ENCODE measurements around the gene SLC9C1. TPM values are rescaled to one million over a fixed set of nuclear protein-coding genes. Genes with fewer than 3 reads are reported as not detected.

Gene SLC9C1
- total RNA-seq, 1 donor from 2014 or later: not detected

GRCh38 chr3:112134335-112135124 lies 159.5 kb downstream of the SLC9C1 start:
- H3K36me3 Mint-ChIP-seq (ENCODE audit: unreplicated experiment): no peaks in the 10 kb centered on the region
- no peaks in the 10 kb centered on the region for H3K27me3 Mint-ChIP-seq (ENCODE audit: unreplicated experiment)
- TF ChIP-seq, protein P1, sequence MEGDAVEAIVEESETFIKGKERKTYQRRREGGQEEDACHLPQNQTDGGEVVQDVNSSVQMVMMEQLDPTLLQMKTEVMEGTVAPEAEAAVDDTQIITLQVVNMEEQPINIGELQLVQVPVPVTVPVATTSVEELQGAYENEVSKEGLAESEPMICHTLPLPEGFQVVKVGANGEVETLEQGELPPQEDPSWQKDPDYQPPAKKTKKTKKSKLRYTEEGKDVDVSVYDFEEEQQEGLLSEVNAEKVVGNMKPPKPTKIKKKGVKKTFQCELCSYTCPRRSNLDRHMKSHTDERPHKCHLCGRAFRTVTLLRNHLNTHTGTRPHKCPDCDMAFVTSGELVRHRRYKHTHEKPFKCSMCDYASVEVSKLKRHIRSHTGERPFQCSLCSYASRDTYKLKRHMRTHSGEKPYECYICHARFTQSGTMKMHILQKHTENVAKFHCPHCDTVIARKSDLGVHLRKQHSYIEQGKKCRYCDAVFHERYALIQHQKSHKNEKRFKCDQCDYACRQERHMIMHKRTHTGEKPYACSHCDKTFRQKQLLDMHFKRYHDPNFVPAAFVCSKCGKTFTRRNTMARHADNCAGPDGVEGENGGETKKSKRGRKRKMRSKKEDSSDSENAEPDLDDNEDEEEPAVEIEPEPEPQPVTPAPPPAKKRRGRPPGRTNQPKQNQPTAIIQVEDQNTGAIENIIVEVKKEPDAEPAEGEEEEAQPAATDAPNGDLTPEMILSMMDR (IDR thresholded peaks at IDR 0.05; ENCODE audit: partially characterized antibody, unreplicated experiment): no peak
- DNase-seq: no peak
- H3K4me3 Mint-ChIP-seq (ENCODE audit: unreplicated experiment): no peak overlapping the region
- peaks cover 2% of the 10 kb centered on the region for H3K4me1 Mint-ChIP-seq (ENCODE audit: low read depth, unreplicated experiment)
- no peaks in the 10 kb centered on the region for H3K9me3 Mint-ChIP-seq (ENCODE audit: unreplicated experiment)
- H3K27ac Mint-ChIP-seq (ENCODE audit: unreplicated experiment): no peak overlapping the region

GRCh38 chr3:112133626-112134334 lies 160.2 kb downstream of the SLC9C1 start:
- Mint-ChIP-seq H3K36me3 (ENCODE audit: unreplicated experiment) (no peaks in the 10 kb centered on the region), H3K4me1 (ENCODE audit: low read depth, unreplicated experiment) (peaks cover 2% of the 10 kb centered on the region), H3K9me3 (ENCODE audit: unreplicated experiment) (no peaks in the 10 kb centered on the region), H3K27me3 (ENCODE audit: unreplicated experiment) (no peaks in the 10 kb centered on the region), H3K27ac (ENCODE audit: unreplicated experiment) (no peak overlapping the region), H3K4me3 (ENCODE audit: unreplicated experiment) (no peak overlapping the region)
- TF ChIP-seq, protein P1 (IDR thresholded peaks at IDR 0.05; ENCODE audit: partially characterized antibody, unreplicated experiment): no peak
- DNase-seq: no peak

- TF ChIP-seq, protein P1 (IDR thresholded peaks at IDR 0.05; ENCODE audit: partially characterized antibody, unreplicated experiment): no peak
- Mint-ChIP-seq H3K27ac (ENCODE audit: unreplicated experiment) (no peak within 1 kb of the TSS), H3K4me3 (ENCODE audit: unreplicated experiment) (no peak within 1 kb of the TSS), H3K36me3 (ENCODE audit: unreplicated experiment) (no peaks in the 10 kb centered on the region), H3K9me3 (ENCODE audit: unreplicated experiment) (no peaks in the 10 kb centered on the region), H3K4me1 (ENCODE audit: low read depth, unreplicated experiment) (peaks cover 2% of the 10 kb centered on the region), H3K27me3 (ENCODE audit: unreplicated experiment) (no peaks in the 10 kb centered on the region)
- no peak for DNase-seq
Measured at GRCh38 chr3:112132975-112133448, 161.0 kb downstream of the SLC9C1 start, which contains the start of gene GCSAM. Gene GCSAM, minus strand, starts transcription at chr3:112133248. Its CDS starts 128 bp downstream, at chr3:112133120.

DNA sequence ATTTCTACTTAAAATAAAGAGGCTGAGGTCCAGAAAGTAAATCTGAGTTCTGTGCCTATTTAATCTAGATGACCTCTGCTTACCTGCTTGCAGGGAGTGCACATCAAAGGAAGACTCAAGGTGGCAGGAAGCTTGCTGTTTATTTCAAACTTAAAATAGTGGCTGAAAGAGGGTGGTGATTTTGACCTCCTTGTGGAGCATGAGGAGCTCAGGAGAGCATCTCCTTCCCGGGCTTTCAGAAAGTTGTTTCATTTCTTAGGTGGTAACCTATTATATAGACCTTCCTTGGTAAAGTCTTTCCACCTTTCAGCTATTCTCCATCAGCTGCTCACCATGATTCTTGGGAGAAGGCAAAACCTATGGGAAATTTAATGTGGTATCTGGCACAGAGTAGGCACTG lies 161.5 kb downstream of the SLC9C1 start:
- H3K4me1 Mint-ChIP-seq (ENCODE audit: low read depth, unreplicated experiment): peaks cover 2% of the 10 kb centered on the region
- no peaks in the 10 kb centered on the region for H3K9me3 Mint-ChIP-seq (ENCODE audit: unreplicated experiment)
- H3K27ac Mint-ChIP-seq (ENCODE audit: unreplicated experiment): no peak overlapping the region
- no peaks in the 10 kb centered on the region for H3K27me3 Mint-ChIP-seq (ENCODE audit: unreplicated experiment)
- no peaks in the 10 kb centered on the region for H3K36me3 Mint-ChIP-seq (ENCODE audit: unreplicated experiment)
- no peak overlapping the region for H3K4me3 Mint-ChIP-seq (ENCODE audit: unreplicated experiment)
- TF ChIP-seq, protein P1 (IDR thresholded peaks at IDR 0.05; ENCODE audit: partially characterized antibody, unreplicated experiment): no peak
- no peak for DNase-seq

Data from glutamatergic neuron (in vitro differentiated cells).